ENCODE measurements around the gene ISLR2.
A peak's percentile ranks its signal among the peaks of the same experiment; 100 is the strongest.
"Not testable (repeated sequence)": the region's sequence is repeated elsewhere in the genome, so short reads cannot be mapped to it uniquely, and the experiment has no call there.

The ISLR2 gene

GRCh38 chr15:74130155-74130848 is at the start of gene ISLR2:
ISLR2 (plus strand) TSS chr15:74130586; CDS start chr15:74132755, 2,169 bp downstream.
- no peak for DNase-seq (ENCODE audit: low spot score)

- not testable (repeated sequence) for DNase-seq (ENCODE audit: low spot score)
These were observed 47.9 kb upstream of the ISLR2 start, which contains the start of gene GOLGA6A for GRCh38 chr15:74082450-74082849. GOLGA6A (minus strand) TSS chr15:74082550; CDS start chr15:74082509, 41 bp downstream.

GRCh38 chr15:74094567-74094966 is 35.8 kb upstream of the ISLR2 start:
- not testable (repeated sequence) for DNase-seq (ENCODE audit: low spot score)

DNA sequence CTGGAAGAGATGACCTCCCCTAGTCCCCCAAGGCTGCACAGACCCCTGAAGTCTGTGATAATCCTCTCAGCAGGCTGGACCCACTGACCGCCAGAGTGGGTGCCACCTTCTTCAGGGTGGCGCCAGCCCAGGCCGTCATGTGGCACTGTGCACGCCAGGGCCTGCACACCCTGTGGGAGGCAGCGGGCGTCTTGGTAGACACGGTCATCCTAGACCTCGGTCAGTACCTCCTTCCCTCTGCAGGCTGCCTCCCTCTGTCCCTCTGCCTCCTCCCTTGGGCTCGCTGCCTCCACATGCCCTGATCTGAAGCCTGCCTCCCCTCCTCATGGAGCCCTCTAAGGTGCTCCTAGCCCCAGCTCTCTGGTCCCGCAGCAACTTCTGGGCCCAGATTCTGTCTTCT is 34.8 kb upstream of the ISLR2 start:
- DNase-seq (ENCODE audit: low spot score) = not testable (repeated sequence)

DNA sequence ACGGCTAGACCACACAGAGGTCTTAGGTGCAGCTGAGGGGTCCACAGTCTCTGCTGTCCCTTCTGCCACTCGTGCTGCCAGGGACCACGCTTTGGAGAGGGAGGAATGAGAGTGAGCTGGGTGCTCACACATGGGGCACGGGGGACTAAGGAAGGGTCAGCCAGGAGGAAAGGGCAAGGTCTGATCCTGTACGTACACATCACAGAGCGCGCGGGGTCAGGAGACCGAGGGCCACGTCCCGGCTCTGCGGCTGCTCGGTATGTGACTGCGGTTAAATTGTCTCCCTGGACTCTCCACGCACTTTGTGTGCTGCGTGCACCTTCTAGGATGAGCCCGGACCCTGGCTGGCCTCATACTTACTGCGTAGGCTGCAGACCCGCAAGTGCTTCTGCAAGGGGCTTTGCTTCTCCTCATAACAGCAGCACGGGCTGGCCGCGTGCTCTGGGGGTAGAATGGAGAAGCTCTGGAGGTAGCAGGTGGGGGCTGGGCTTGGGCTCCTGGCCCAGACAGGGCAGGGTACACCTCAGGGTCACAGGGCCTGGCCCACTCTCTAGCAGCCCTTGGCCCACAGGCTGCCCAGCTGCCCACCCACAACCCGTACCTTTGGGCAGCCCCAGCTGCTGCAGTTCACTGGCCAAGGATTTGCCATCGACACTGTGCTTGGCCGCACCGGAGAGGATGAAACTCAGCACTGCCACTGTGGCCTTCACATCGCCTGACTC is 33.5 kb upstream of the ISLR2 start:
- DNase-seq (ENCODE audit: low spot score) = not testable (repeated sequence)

GRCh38 chr15:74099963-74100733 is 30.2 kb upstream of the ISLR2 start:
- peak; percentile 75 for DNase-seq (ENCODE audit: low spot score)

DNA sequence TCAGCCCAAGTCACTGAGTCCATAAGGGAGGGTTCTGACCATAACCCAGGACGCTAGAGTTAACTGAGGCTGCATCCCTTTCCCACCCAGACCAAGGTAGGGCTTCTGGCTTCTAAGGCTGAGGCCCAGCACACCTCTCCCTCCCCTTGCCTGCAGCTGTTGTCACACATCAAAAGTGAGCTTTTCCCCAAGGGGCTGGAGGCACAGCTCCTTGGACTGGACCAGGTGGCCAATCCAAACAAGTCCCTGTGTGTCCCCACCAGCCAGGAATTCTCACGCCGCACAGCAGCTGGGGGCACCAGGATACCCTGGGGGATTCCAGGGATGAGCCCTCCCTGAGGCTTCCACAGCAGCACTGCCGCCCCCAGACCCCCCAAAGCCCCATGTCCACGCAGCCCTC is 22.3 kb upstream of the ISLR2 start:
- DNase-seq (ENCODE audit: low spot score) = no peak

DNA sequence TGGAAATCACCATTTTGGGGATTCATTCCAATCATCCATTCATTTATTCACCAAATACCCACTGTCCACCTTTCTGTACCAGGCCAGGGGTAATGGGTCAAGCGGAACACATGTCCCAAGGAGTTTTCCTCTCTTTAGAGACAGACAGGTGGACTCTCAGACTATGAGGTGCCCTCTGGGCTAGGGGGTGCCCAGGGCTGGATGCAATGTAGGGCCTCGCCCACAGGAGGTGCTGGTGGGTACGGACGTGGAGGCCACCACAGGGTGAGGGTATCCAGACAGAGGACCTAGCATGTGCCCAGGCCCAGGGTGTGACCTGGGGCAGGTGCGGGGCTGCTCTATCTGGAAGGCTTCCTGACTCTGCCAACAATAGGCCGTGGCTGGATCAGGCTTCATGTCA is 21.8 kb upstream of the ISLR2 start:
- DNase-seq (ENCODE audit: low spot score) = not testable (repeated sequence)

DNA sequence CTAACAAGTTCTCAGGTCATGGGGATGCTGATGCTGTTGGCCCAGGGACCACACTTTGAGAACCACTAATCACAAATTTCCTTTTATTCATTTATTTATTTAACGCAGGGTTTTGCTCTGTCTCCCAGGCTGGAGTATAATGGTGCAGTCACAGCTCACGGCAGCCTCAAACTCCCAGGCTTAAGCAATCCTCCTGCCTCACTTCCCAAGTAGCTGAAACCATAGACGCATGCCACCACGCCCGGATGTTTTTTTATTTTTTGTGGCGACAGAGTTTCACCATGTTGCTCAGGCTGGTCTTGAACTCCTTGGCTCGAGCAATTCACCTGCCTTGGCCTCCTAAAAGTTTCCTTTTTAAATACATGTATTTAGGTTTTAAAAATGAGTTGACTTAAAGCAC is 20.7 kb upstream of the ISLR2 start:
- DNase-seq (ENCODE audit: low spot score) = no peak

DNA sequence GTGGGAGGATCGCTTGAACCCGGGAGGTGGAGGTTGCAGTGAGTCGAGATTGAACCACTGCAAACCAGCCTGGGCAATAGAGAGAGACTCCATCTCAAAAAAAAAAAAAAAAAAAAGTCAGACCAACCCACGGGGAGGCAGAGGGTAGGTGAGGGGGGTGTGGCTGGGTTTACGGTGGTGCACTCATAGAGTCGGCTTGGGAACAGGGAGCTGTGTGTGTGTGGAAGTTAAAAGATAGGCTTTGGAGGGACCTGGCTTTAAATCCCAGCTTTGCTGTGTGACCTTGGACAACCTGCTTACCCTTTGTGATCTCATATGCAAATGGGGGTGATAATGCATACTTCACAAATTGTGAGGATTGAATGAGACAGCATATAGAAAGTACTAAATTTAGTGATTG is 10.0 kb upstream of the ISLR2 start:
- no peak for DNase-seq (ENCODE audit: low spot score)

GRCh38 chr15:74121039-74121438 is 9.3 kb upstream of the ISLR2 start:
- DNase-seq (ENCODE audit: low spot score) = no peak

- no peak for DNase-seq (ENCODE audit: low spot score)
These were observed 8.5 kb upstream of the ISLR2 start for GRCh38 chr15:74121858-74122257.

DNA sequence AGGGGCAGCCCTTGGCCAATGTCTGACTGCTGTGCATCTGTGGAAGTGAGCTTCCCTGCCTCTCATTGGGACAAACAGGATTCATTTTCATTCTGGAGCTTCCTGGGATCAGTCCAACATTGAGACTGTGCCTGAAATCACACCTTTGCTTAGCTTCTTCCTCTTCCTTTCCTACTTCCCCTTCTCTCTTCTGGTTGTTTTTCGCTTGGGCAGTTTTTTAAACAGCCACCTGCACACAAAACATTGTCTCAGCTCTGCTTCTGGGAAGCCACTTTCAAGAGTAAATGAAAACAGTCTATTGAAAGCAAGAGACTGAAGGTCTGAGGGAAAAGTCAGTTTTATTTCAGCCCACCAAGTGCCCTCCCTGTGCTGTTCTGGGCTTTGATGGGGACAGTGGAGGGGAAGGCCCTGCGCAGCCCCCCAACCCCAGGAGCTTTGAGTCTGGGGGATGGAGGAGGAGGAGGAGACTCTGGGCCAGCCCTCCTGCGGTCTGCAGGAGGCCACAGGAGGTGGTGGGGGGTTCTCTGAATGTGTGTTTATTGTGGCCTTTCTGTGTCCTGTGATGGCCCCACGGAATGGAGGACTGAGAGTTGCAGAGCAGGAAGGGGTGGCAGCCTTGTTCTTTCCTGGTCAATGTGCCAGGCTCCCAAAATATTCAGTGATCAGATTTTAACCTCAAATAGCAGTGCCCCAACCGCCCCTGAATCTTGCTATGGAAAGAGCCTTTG is 7.8 kb upstream of the ISLR2 start:
- no peak for DNase-seq (ENCODE audit: low spot score)

DNA sequence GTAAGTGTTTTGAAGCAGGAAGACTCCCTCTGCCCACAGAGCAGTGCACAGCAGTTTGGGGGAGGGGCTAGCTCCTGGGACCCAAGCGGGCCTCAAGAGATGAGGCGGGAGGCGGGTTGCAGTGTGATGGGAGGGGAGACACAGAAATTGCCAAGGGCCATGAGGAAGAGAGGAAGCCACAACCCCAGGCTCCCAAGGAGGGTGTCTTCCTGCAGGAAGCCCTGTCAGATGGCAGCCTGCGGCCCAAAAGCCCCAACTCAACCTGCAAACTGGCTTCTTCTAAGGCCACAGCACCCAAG is 7.3 kb upstream of the ISLR2 start:
- no peak for DNase-seq (ENCODE audit: low spot score)

- DNase-seq (ENCODE audit: low spot score) = no peak
These were observed 6.7 kb upstream of the ISLR2 start for GRCh38 chr15:74123658-74124057.

DNA sequence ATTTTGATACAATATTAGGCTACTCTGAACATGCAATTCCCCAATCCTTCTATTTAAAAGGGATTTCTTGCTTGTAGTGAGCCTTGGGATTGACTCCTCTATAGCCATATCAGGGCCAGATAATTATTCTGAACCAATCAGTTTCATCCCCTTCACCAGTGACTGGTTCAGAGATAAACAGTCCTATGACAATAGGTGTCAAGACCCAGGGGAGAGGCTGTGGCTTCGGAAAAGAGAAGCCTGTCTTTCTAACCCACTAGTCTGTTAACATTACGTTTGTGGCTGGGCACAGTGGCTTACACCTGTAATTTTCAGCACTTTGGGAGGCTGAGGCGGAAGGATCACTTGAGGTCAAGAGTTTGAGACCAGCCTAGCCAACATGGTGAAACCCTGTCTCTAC is 6.2 kb upstream of the ISLR2 start:
- no peak for DNase-seq (ENCODE audit: low spot score)

- peak; percentile 57 for DNase-seq (ENCODE audit: low spot score)
These were observed 5.6 kb upstream of the ISLR2 start for GRCh38 chr15:74124759-74125158.

- peak; percentile 85 for DNase-seq (ENCODE audit: low spot score)
These were observed 3.0 kb upstream of the ISLR2 start for GRCh38 chr15:74127255-74127953.

- no peak for DNase-seq (ENCODE audit: low spot score)
These were observed 2.2 kb upstream of the ISLR2 start for GRCh38 chr15:74127954-74128784.

DNA sequence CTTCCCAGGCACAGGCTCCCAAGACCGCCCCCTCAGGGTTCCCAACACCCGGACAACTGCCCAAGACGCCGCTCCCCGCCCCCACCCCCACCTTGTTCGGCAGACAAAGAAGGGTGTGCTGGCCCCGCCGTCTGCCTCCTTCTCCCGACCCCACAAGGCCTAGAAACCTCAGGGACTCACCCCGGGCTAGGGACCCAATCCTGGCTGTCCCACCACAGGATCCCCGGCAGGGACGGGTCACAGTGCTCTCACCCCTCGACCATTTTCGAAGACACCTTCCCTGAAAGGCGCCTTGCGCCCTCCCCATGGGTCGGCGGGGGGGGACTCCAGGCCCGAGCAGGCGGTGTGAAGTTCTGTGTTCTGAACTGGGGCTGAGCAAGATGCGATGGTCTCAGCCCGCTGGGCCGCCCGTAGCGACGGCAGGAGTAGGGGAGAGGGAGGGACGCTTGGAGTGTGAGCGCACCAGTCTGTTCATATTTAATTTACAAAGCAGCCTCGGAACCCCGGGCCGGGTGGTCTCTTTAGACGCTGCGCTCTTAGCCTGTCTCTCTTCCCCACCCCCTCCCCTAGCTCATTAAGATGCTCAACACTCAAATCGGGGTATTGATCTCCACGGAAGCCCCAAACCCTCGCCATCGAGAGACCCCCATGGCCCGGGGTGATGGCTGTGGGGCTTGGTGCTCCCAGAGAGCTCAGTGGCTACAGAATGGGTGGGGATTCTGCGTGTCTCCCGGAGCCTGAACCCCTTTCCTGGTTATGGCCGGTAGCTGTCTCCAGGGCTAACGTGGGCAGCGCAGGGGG is 1.4 kb upstream of the ISLR2 start:
- no peak for DNase-seq (ENCODE audit: low spot score)

Measured in kidney capillary endothelial cell (primary cell).